LNCAP (cell line): Measurements from ENCODE around the gene SSTR3.
A peak's percentile ranks its signal among the peaks of the same experiment; 100 is the strongest.

Source experiments
- CTCF ChIP-seq: fragments of 450-650 bp; IDR thresholded peaks from 2 replicates; pipeline ENCODE4 v1.5.1; 2017; ENCODE audit warnings: mild to moderate bottlenecking

Gene SSTR3

GRCh38 chr22:37167176-37167980 is 44.9 kb downstream of the SSTR3 start:
- no peak for TF ChIP-seq CTCF

GRCh38 chr22:37166675-37167066 is 45.6 kb downstream of the SSTR3 start:
- peak; percentile 95 for TF ChIP-seq CTCF

GRCh38 chr22:37165940-37166674 is 46.2 kb downstream of the SSTR3 start:
- TF ChIP-seq CTCF: no peak

- TF ChIP-seq CTCF: no peak
These were observed 47.2 kb downstream of the SSTR3 start for GRCh38 chr22:37165066-37165465.

GRCh38 chr22:37164505-37164887 is 47.8 kb downstream of the SSTR3 start:
- TF ChIP-seq CTCF: no peak

- TF ChIP-seq CTCF: no peak
These were observed 48.4 kb downstream of the SSTR3 start for GRCh38 chr22:37163575-37164504.

- no peak for TF ChIP-seq CTCF
These were observed 49.2 kb downstream of the SSTR3 start for GRCh38 chr22:37163096-37163489.
